ENCODE results near the gene OR6K2. TPM values are rescaled to one million over a fixed set of nuclear protein-coding genes. Genes with fewer than 3 reads are reported as not detected.
"Not testable (repeated sequence)": the region's sequence is repeated elsewhere in the genome, so short reads cannot be mapped to it uniquely, and the experiment has no call there.

Gene OR6K2
- total RNA-seq, 1 donor from 2014 or later = not detected

- H3K36me3 Mint-ChIP-seq (ENCODE audit: low read depth) = no peaks in the 10 kb centered on the region
- no peak overlapping the region for H3K4me3 Mint-ChIP-seq
- peaks cover 3% of the 10 kb centered on the region for H3K27me3 Mint-ChIP-seq
- DNase-seq = no peak
- H3K27ac Mint-ChIP-seq = no peak overlapping the region
- intact Hi-C loops (cut with micrococcal nuclease) = no loop called here
- H3K9me3 Mint-ChIP-seq = no peaks in the 10 kb centered on the region
- no peaks in the 10 kb centered on the region for H3K4me1 Mint-ChIP-seq
Observed at GRCh38 chr1:158694596-158694995, 5.9 kb downstream of the OR6K2 start.

- intact Hi-C loops (cut with micrococcal nuclease) = no loop called here
- H3K36me3 Mint-ChIP-seq (ENCODE audit: low read depth) = no peaks in the 10 kb centered on the region
- no peak overlapping the region for H3K27ac Mint-ChIP-seq
- no peaks in the 10 kb centered on the region for H3K4me1 Mint-ChIP-seq
- H3K27me3 Mint-ChIP-seq = peaks cover 2% of the 10 kb centered on the region
- DNase-seq = no peak
- H3K4me3 Mint-ChIP-seq = no peak overlapping the region
- H3K9me3 Mint-ChIP-seq = no peaks in the 10 kb centered on the region
Observed at GRCh38 chr1:158692356-158692755, 8.1 kb downstream of the OR6K2 start.

GRCh38 chr1:158691907-158692306, 8.5 kb downstream of the OR6K2 start:
- no peaks in the 10 kb centered on the region for H3K4me1 Mint-ChIP-seq
- no peaks in the 10 kb centered on the region for H3K9me3 Mint-ChIP-seq
- intact Hi-C loops (cut with micrococcal nuclease) = no loop called here
- DNase-seq = no peak
- no peak overlapping the region for H3K4me3 Mint-ChIP-seq
- H3K27me3 Mint-ChIP-seq = peaks cover 5% of the 10 kb centered on the region
- H3K36me3 Mint-ChIP-seq (ENCODE audit: low read depth) = no peaks in the 10 kb centered on the region
- H3K27ac Mint-ChIP-seq = no peak overlapping the region

- H3K4me1 Mint-ChIP-seq; H3K4me3 Mint-ChIP-seq; intact Hi-C loops (cut with micrococcal nuclease); H3K36me3 Mint-ChIP-seq (ENCODE audit: low read depth); H3K27ac Mint-ChIP-seq; H3K27me3 Mint-ChIP-seq; H3K9me3 Mint-ChIP-seq; DNase-seq: not testable (repeated sequence)
Observed at GRCh38 chr1:158691149-158691548, 9.3 kb downstream of the OR6K2 start.

- DNase-seq = no peak
- Mint-ChIP-seq H3K27me3 (peaks cover 9% of the 10 kb centered on the region), H3K4me1 (no peaks in the 10 kb centered on the region), H3K4me3 (no peak overlapping the region), H3K36me3 (ENCODE audit: low read depth) (no peaks in the 10 kb centered on the region), H3K9me3 (no peaks in the 10 kb centered on the region), H3K27ac (no peak overlapping the region)
- intact Hi-C loops (cut with micrococcal nuclease) = no loop called here
Observed at GRCh38 chr1:158689875-158690274, 10.6 kb downstream of the OR6K2 start.

GRCh38 chr1:158689110-158689509, 11.3 kb downstream of the OR6K2 start:
- intact Hi-C loops (cut with micrococcal nuclease) = no loop called here
- H3K4me1 Mint-ChIP-seq = no peaks in the 10 kb centered on the region
- peaks cover 13% of the 10 kb centered on the region for H3K27me3 Mint-ChIP-seq
- no peak for DNase-seq
- H3K27ac Mint-ChIP-seq = no peak overlapping the region
- no peak overlapping the region for H3K4me3 Mint-ChIP-seq
- H3K9me3 Mint-ChIP-seq = no peaks in the 10 kb centered on the region
- H3K36me3 Mint-ChIP-seq (ENCODE audit: low read depth) = no peaks in the 10 kb centered on the region

GRCh38 chr1:158688343-158688742, 12.1 kb downstream of the OR6K2 start:
- H3K9me3 Mint-ChIP-seq; H3K4me1 Mint-ChIP-seq; H3K27ac Mint-ChIP-seq; H3K36me3 Mint-ChIP-seq (ENCODE audit: low read depth); DNase-seq; H3K4me3 Mint-ChIP-seq; intact Hi-C loops (cut with micrococcal nuclease): not testable (repeated sequence)
- peaks cover 13% of the 10 kb centered on the region for H3K27me3 Mint-ChIP-seq

GRCh38 chr1:158687037-158687436, 13.4 kb downstream of the OR6K2 start:
- H3K9me3 Mint-ChIP-seq = no peaks in the 10 kb centered on the region
- intact Hi-C loops (cut with micrococcal nuclease) = no loop called here
- peaks cover 15% of the 10 kb centered on the region for H3K27me3 Mint-ChIP-seq
- no peaks in the 10 kb centered on the region for H3K36me3 Mint-ChIP-seq (ENCODE audit: low read depth)
- no peak overlapping the region for H3K27ac Mint-ChIP-seq
- H3K4me3 Mint-ChIP-seq = no peak overlapping the region
- H3K4me1 Mint-ChIP-seq = no peaks in the 10 kb centered on the region
- no peak for DNase-seq

GRCh38 chr1:158686111-158687009, 14.1 kb downstream of the OR6K2 start, which contains the start of gene SPTA1:
Gene SPTA1 (minus strand): TSS chr1:158686715. CDS start chr1:158686517, 198 bp downstream.
- DNase-seq = no peak
- Mint-ChIP-seq H3K27ac (no peak within 1 kb of the TSS), H3K27me3 (peaks cover 17% of the 10 kb centered on the region), H3K4me3 (no peak within 1 kb of the TSS), H3K36me3 (ENCODE audit: low read depth) (no peaks in the 10 kb centered on the region), H3K4me1 (no peaks in the 10 kb centered on the region), H3K9me3 (no peaks in the 10 kb centered on the region)
- intact Hi-C loops (cut with micrococcal nuclease) = no loop called here

- Mint-ChIP-seq H3K27me3 (peaks cover 17% of the 10 kb centered on the region), H3K36me3 (ENCODE audit: low read depth) (no peaks in the 10 kb centered on the region), H3K9me3 (no peaks in the 10 kb centered on the region), H3K27ac (no peak overlapping the region), H3K4me1 (no peaks in the 10 kb centered on the region), H3K4me3 (no peak overlapping the region)
- no peak for DNase-seq
- intact Hi-C loops (cut with micrococcal nuclease) = no loop called here
Observed at GRCh38 chr1:158685085-158685484, 15.4 kb downstream of the OR6K2 start.

GRCh38 chr1:158681606-158682005, 18.8 kb downstream of the OR6K2 start:
- H3K4me3 Mint-ChIP-seq = no peak overlapping the region
- peaks cover 12% of the 10 kb centered on the region for H3K27me3 Mint-ChIP-seq
- H3K27ac Mint-ChIP-seq = no peak overlapping the region
- no peaks in the 10 kb centered on the region for H3K4me1 Mint-ChIP-seq
- DNase-seq = no peak
- H3K9me3 Mint-ChIP-seq = no peaks in the 10 kb centered on the region
- intact Hi-C loops (cut with micrococcal nuclease) = no loop called here
- no peaks in the 10 kb centered on the region for H3K36me3 Mint-ChIP-seq (ENCODE audit: low read depth)

- H3K36me3 Mint-ChIP-seq (ENCODE audit: low read depth) = no peaks in the 10 kb centered on the region
- intact Hi-C loops (cut with micrococcal nuclease) = no loop called here
- DNase-seq = no peak
- no peak overlapping the region for H3K27ac Mint-ChIP-seq
- H3K27me3 Mint-ChIP-seq = peaks cover 11% of the 10 kb centered on the region
- H3K4me3 Mint-ChIP-seq = no peak overlapping the region
- H3K9me3 Mint-ChIP-seq = no peaks in the 10 kb centered on the region
- H3K4me1 Mint-ChIP-seq = no peaks in the 10 kb centered on the region
Observed at GRCh38 chr1:158679289-158679688, 21.2 kb downstream of the OR6K2 start.

- no peak for DNase-seq
- no peak overlapping the region for H3K27ac Mint-ChIP-seq
- H3K36me3 Mint-ChIP-seq (ENCODE audit: low read depth) = no peaks in the 10 kb centered on the region
- intact Hi-C loops (cut with micrococcal nuclease) = no loop called here
- no peak overlapping the region for H3K4me3 Mint-ChIP-seq
- H3K27me3 Mint-ChIP-seq = peaks cover 9% of the 10 kb centered on the region
- H3K9me3 Mint-ChIP-seq = no peaks in the 10 kb centered on the region
- no peaks in the 10 kb centered on the region for H3K4me1 Mint-ChIP-seq
Observed at GRCh38 chr1:158675563-158676323, 24.7 kb downstream of the OR6K2 start.

- H3K4me3 Mint-ChIP-seq = no peak overlapping the region
- H3K36me3 Mint-ChIP-seq (ENCODE audit: low read depth) = no peaks in the 10 kb centered on the region
- intact Hi-C loops (cut with micrococcal nuclease) = no loop called here
- no peak overlapping the region for H3K27ac Mint-ChIP-seq
- peaks cover 9% of the 10 kb centered on the region for H3K27me3 Mint-ChIP-seq
- no peak for DNase-seq
- no peaks in the 10 kb centered on the region for H3K9me3 Mint-ChIP-seq
- no peaks in the 10 kb centered on the region for H3K4me1 Mint-ChIP-seq
Observed at GRCh38 chr1:158674302-158674701, 26.1 kb downstream of the OR6K2 start.
